Measurements from ENCODE around the gene MMP24. TPM values are rescaled to one million over a fixed set of nuclear protein-coding genes. Genes with fewer than 3 reads are reported as not detected.

The MMP24 gene
- total and polyA plus RNA-seq, 2 experiments from 2014 or later, result 2.0 to 27.3 TPM

DNA sequence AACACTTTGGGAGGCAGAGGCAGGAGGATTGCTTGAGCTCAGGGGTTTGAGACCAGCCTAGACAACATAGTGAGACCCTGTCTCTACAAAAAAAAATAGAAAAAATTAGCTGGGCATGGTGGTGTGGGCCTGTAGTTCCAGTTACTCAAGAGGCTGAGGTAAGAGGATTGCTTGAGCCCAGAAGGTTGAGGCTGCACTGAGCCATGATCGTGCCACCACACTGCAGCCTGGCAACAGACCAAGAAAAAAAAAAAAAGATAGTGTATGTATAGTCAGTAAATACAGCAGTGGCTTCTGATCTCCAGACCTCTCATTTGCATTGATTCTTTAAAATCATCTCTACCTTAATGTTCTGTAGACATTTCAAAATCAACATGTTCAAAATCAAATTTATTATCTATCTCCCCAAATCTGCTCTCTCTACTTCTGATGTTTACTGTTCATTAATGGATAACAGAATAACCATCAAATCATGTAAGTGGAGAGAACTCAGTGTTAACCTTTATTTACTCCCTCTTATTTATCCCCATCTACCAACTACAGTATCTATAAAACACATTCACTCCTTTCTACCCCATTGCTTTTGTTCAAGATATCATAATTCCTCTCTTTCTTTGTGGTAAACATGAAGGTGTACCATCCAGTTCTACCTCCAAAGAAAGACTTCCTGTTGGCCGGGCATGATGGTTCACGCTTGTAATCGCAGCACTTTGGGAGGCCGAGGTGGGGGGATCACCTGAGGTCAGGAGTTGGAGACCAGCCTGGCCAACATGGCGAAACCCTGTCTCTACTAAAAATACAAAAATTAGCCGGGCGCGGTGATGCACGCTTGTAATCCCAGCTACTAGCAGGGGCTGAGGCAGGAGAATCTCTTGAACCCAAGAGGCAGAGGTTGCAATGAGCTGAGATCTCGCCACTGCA, 46.9 kb upstream of the MMP24 start:
- Mint-ChIP-seq H3K4me1 (peaks cover 6% of the 10 kb centered on the region), H3K27me3 (ENCODE audit: insufficient read depth, low read depth, poor library complexity) (peaks cover 5% of the 10 kb centered on the region), H3K9me3 (no peaks in the 10 kb centered on the region), H3K36me3 (ENCODE audit: low read depth) (peaks cover 16% of the 10 kb centered on the region; the same call in 2 of the 3 replicates), H3K27ac (no peak overlapping the region), H3K4me3 (no peak overlapping the region)
- Histone ChIP-seq H2AFZ (no peak overlapping the region), H3K9me2 (ENCODE audit: insufficient read depth) (0 out of 2 replicates have a peak, but pooled peaks cover 3% of the 10 kb centered on the region), H3K4me3 (no peak overlapping the region), H3K27ac (ENCODE audit: low read depth) (no peak overlapping the region), H3F3A (replicated peaks; ENCODE audit: low read depth) (no peaks in the 10 kb centered on the region), H4K20me1 (replicated peaks; ENCODE audit: insufficient read depth) (no peaks in the 10 kb centered on the region), H3K27me3 (ENCODE audit: insufficient read depth) (no peaks in the 10 kb centered on the region), H3K36me3 (ENCODE audit: insufficient read depth) (no peaks in the 10 kb centered on the region), H3K4me2 (no peak overlapping the region), H3K4me1 (ENCODE audit: insufficient read depth) (no peaks in the 10 kb centered on the region; the same call in 1 of the 2 replicates), H3K79me2 (replicated peaks; ENCODE audit: insufficient read depth) (no peaks in the 10 kb centered on the region)
- no peak for ATAC-seq
- DNase-seq (ENCODE audit: low spot score), result no peak
- TF ChIP-seq NANOG (IDR thresholded peaks at IDR 0.05; ENCODE audit: borderline replicate concordance) (no peak), STAT1 (IDR thresholded peaks at IDR 0.05; ENCODE audit: unreplicated experiment) (no peak), ZNF331 (CRISPR knock-in tag; IDR thresholded peaks at IDR 0.05; ENCODE audit: low read depth) (no peak), EZH2 (IDR thresholded peaks at IDR 0.05; ENCODE audit: low read depth, unreplicated experiment) (no peak), EZH2phosphoT487 (IDR thresholded peaks at IDR 0.05; ENCODE audit: unreplicated experiment) (no peak), ETS1 (IDR thresholded peaks at IDR 0.05) (no peak), CREB1 (CRISPR knock-in tag; IDR thresholded peaks at IDR 0.05; ENCODE audit: low read depth) (no peak), JUNB (IDR thresholded peaks at IDR 0.05; ENCODE audit: unreplicated experiment) (no peak)
- TF ChIP-seq, protein P1, sequence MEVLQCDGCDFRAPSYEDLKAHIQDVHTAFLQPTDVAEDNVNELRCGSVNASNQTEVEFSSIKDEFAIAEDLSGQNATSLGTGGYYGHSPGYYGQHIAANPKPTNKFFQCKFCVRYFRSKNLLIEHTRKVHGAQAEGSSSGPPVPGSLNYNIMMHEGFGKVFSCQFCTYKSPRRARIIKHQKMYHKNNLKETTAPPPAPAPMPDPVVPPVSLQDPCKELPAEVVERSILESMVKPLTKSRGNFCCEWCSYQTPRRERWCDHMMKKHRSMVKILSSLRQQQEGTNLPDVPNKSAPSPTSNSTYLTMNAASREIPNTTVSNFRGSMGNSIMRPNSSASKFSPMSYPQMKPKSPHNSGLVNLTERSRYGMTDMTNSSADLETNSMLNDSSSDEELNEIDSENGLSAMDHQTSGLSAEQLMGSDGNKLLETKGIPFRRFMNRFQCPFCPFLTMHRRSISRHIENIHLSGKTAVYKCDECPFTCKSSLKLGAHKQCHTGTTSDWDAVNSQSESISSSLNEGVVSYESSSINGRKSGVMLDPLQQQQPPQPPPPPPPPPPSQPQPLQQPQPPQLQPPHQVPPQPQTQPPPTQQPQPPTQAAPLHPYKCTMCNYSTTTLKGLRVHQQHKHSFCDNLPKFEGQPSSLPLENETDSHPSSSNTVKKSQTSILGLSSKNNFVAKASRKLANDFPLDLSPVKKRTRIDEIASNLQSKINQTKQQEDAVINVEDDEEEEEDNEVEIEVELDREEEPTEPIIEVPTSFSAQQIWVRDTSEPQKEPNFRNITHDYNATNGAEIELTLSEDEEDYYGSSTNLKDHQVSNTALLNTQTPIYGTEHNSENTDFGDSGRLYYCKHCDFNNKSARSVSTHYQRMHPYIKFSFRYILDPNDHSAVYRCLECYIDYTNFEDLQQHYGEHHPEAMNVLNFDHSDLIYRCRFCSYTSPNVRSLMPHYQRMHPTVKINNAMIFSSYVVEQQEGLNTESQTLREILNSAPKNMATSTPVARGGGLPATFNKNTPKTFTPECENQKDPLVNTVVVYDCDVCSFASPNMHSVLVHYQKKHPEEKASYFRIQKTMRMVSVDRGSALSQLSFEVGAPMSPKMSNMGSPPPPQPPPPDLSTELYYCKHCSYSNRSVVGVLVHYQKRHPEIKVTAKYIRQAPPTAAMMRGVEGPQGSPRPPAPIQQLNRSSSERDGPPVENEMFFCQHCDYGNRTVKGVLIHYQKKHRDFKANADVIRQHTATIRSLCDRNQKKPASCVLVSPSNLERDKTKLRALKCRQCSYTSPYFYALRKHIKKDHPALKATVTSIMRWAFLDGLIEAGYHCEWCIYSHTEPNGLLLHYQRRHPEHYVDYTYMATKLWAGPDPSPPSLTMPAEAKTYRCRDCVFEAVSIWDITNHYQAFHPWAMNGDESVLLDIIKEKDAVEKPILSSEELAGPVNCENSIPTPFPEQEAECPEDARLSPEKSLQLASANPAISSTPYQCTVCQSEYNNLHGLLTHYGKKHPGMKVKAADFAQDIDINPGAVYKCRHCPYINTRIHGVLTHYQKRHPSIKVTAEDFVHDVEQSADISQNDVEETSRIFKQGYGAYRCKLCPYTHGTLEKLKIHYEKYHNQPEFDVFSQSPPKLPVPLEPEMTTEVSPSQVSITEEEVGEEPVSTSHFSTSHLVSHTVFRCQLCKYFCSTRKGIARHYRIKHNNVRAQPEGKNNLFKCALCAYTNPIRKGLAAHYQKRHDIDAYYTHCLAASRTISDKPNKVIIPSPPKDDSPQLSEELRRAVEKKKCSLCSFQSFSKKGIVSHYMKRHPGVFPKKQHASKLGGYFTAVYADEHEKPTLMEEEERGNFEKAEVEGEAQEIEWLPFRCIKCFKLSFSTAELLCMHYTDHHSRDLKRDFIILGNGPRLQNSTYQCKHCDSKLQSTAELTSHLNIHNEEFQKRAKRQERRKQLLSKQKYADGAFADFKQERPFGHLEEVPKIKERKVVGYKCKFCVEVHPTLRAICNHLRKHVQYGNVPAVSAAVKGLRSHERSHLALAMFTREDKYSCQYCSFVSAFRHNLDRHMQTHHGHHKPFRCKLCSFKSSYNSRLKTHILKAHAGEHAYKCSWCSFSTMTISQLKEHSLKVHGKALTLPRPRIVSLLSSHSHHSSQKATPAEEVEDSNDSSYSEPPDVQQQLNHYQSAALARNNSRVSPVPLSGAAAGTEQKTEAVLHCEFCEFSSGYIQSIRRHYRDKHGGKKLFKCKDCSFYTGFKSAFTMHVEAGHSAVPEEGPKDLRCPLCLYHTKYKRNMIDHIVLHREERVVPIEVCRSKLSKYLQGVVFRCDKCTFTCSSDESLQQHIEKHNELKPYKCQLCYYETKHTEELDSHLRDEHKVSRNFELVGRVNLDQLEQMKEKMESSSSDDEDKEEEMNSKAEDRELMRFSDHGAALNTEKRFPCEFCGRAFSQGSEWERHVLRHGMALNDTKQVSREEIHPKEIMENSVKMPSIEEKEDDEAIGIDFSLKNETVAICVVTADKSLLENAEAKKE (CRISPR knock-in tag; IDR thresholded peaks at IDR 0.05), result no peak

Measured in GM23338 (cell line).